ENCODE measurements around the gene FGGY. TPM values are rescaled to one million over a fixed set of nuclear protein-coding genes. Genes with fewer than 3 reads are reported as not detected.

Gene FGGY
- total and polyA plus RNA-seq, 2 donors (not counting 3 experiments of a cell fraction or from before 2014, with no cell fraction given), result 5.6 to 6.4 TPM

GRCh38 chr1:59375321-59376220, 78.7 kb downstream of the FGGY start:
- no peaks in the 10 kb centered on the region for H4K20me1 ChIP-seq (replicated peaks; ENCODE audit: control insufficient read depth, extremely low read depth, insufficient read depth, low read length)
- FAIRE-seq (no peak), DNase-seq (ENCODE audit: low read depth, low spot score) (no peak)
- H2AFZ ChIP-seq (ENCODE audit: low read depth, low read length), result no peak overlapping the region
- H3K9ac ChIP-seq (replicated peaks; ENCODE audit: extremely low read depth, insufficient read depth, low read length), result no peak overlapping the region
- H3K9me3 ChIP-seq (replicated peaks; ENCODE audit: control insufficient read depth, insufficient read depth, low read length), result no peaks in the 10 kb centered on the region
- no TSS peak for BruUV-seq (replicated peaks)
- H3K27ac ChIP-seq (ENCODE audit: insufficient read depth, low read depth, low read length), result no peak overlapping the region
- H3K79me2 ChIP-seq (ENCODE audit: control insufficient read depth, insufficient read depth, low read length), result no peaks in the 10 kb centered on the region
- intact Hi-C loops (cut with micrococcal nuclease), result no loop called here
- ChIA-PET CTCF (interaction anchor here (0.7 kb wide), 2 partner anchors 9 to 347 kb away, joined by 3 to 4 read pairs; no protein-coding TSS in a partner anchor), POLR2A (no interaction called here)
- H3K4me2 ChIP-seq (ENCODE audit: insufficient read depth, low read length), result no peak overlapping the region
- no peaks in the 10 kb centered on the region for H3K9me1 ChIP-seq (replicated peaks; ENCODE audit: control insufficient read depth, extremely low read depth, insufficient read depth, low read length)
- H3K36me3 ChIP-seq (ENCODE audit: control insufficient read depth in 2 of 2, extremely low read depth in 1 of 2, insufficient read depth in 2 of 2, low read length in 2 of 2), result no peaks in the 10 kb centered on the region
- dilution Hi-C loops (cut with MboI; ENCODE audit: extremely low pct_ligation_motif_present, low sequenced_read_pairs), result no loop called here
- H3K27me3 ChIP-seq (ENCODE audit: control insufficient read depth in 2 of 2, insufficient read depth in 2 of 2, low read length in 2 of 2), result no peaks in the 10 kb centered on the region
- no peak for TF ChIP-seq POLR2AphosphoS5 (IDR thresholded peaks at IDR 0.05; ENCODE audit: insufficient read depth, low read depth, low read length)
- TF ChIP-seq FOS (IDR thresholded peaks at IDR 0.05; ENCODE audit: borderline replicate concordance, insufficient read depth, low read length), result no peak
- no peak for TF ChIP-seq POLR2A (IDR thresholded peaks at IDR 0.05; ENCODE audit: low read depth, low read length)
- TF ChIP-seq MYC (IDR thresholded peaks at IDR 0.05; ENCODE audit: low read depth, low read length), result no peak
- no peak for TF ChIP-seq MAX (IDR thresholded peaks at IDR 0.05; ENCODE audit: insufficient read depth, insufficient read length)
- TF ChIP-seq EZH2 (IDR thresholded peaks at IDR 0.05; ENCODE audit: borderline replicate concordance, low read depth, low read length, severe bottlenecking), result no peak
- no peak for TF ChIP-seq CTCF (IDR thresholded peaks at IDR 0.05; ENCODE audit: extremely low read depth in 1 of 2, insufficient read depth in 1 of 2, low read depth in 1 of 2, low read length in 2 of 2)
- TF ChIP-seq JUN (IDR thresholded peaks at IDR 0.05; ENCODE audit: borderline replicate concordance, insufficient read depth, insufficient read length, low read depth), result no peak
- no peak for TF ChIP-seq GATA2 (IDR thresholded peaks at IDR 0.05; ENCODE audit: insufficient read depth, insufficient read length, low read depth, low read length)
- no peak overlapping the region for H3K4me3 ChIP-seq (replicated peaks in 1 of 3; ENCODE audit: insufficient read depth in 1 of 3, low read depth in 1 of 3, low read length in 3 of 3)
- no peaks in the 10 kb centered on the region for H3K4me1 ChIP-seq (ENCODE audit: control insufficient read depth, extremely low read depth, insufficient read depth, low read length)

Data from endothelial cell of umbilical vein (primary cell).